ENCODE measurements around the gene EPDR1.

- TF ChIP-seq CTCF (conservative IDR thresholded peaks at IDR 0.05; ENCODE audit: low read depth in 2 of 2), result no peak
- TF ChIP-seq EZH2 (IDR thresholded peaks at IDR 0.05; ENCODE audit: low read depth, unreplicated experiment), result no peak
- no peak for TF ChIP-seq REST (IDR thresholded peaks at IDR 0.05; ENCODE audit: unreplicated experiment)
- no peak for TF ChIP-seq ZNF331 (CRISPR knock-in tag; IDR thresholded peaks at IDR 0.05; ENCODE audit: low read depth)
- TF ChIP-seq CREB1 (CRISPR knock-in tag; IDR thresholded peaks at IDR 0.05; ENCODE audit: low read depth), result no peak
- TF ChIP-seq POLR2AphosphoS5 (IDR thresholded peaks at IDR 0.05; ENCODE audit: low read depth), result no peak
- no peak for TF ChIP-seq EZH2phosphoT487 (IDR thresholded peaks at IDR 0.05; ENCODE audit: unreplicated experiment)
- TF ChIP-seq ZNF114 (CRISPR knock-in tag; IDR thresholded peaks at IDR 0.05), result no peak
- no peak for TF ChIP-seq NANOG (IDR thresholded peaks at IDR 0.05; ENCODE audit: borderline replicate concordance)
- TF ChIP-seq JUNB (IDR thresholded peaks at IDR 0.05; ENCODE audit: unreplicated experiment), result no peak
Observed at GRCh38 chr7:37961251-37961650, 40.8 kb downstream of the EPDR1 start.
